ENCODE results near the gene CLDN1.
"Not testable (repeated sequence)": the region's sequence is repeated elsewhere in the genome, so short reads cannot be mapped to it uniquely, and the experiment has no call there.

Gene CLDN1

DNA sequence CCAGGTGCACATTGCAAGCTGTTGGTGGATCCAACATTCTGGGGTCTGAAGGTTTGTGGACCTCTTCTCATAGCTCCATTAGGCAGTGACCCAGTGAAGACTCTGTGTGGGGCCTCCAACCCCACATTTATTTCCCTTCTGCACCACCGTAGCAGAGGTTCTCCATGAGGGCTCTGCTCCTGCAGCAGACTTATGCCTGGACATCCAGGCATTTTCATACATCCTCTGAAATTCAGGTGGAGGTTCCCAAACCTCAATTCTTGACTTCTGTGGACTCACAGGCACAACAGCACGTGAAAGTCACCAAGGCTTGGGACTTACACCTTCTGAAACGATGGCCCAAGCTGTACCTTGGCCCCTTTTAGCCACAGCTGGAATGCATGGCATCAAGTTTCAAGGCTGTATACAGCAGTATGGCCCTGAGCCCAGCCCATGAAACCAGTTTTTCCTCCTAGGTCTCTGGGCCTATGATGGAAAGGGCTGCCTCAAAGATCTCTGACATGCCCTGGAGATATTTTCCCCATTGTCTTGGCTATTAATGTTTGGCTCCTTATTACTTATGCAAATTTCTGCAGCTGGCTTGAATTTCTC is 30.2 kb downstream of the CLDN1 start:
- no peak for DNase-seq

- DNase-seq, result no peak
These were observed 32.3 kb downstream of the CLDN1 start for GRCh38 chr3:190289989-190290388.

- no peak for DNase-seq
These were observed 33.4 kb downstream of the CLDN1 start for GRCh38 chr3:190288836-190289235.

DNA sequence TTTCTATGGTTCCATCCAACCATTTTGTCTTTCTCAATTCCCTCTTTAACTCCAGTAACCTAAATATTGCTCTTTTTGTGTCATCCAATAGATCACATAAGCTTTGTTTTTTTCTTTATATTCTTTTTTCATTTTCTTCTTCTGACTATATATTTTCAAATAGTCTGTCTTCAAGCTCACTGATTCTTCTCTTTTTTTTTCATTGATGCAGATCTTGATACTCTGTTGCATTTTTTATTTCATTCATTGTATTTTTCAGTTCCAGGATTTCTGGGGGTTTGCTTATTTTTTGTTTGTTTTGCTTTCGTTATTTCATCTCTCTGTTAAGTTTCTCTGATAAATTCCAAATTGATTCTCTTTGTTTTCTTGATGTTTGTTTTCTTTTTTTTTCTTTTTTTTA is 36.2 kb downstream of the CLDN1 start:
- DNase-seq, result no peak

DNA sequence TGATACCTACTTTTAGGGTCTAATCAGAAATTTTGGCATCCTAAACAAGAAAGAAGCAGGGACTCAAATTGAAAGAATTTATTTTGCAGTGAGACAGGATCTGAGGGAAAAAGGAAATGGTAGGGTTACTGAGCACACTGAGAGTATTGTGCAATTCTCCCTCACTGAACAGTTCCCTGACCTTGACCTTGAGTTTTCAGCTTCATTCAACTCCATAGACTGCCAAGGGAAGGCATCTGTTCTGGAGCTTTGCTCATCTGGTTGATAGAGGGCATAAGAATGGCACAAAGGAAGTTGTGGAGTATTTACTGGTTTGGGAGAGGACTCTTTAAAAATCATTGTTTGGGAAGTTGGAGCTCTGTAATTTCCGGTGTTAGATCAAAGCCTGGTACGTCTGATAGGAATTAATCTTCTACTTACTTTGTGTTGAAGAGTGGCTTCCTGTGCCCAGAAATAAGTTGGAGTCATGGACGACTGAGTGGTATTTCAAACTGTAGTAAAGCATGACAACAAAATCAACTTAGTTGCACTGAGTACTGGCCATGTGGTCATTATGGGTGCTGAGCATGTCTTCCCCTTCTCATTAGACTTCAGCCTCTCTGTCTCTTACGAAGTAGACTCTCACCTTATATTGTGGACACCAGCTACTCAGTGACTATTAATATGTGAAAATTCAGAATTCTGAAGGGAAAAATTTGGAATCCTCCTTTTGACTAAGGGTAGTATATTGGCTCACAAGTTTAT is 40.8 kb downstream of the CLDN1 start:
- no peak for DNase-seq

GRCh38 chr3:190279690-190280089 is 42.6 kb downstream of the CLDN1 start:
- DNase-seq, result no peak

DNA sequence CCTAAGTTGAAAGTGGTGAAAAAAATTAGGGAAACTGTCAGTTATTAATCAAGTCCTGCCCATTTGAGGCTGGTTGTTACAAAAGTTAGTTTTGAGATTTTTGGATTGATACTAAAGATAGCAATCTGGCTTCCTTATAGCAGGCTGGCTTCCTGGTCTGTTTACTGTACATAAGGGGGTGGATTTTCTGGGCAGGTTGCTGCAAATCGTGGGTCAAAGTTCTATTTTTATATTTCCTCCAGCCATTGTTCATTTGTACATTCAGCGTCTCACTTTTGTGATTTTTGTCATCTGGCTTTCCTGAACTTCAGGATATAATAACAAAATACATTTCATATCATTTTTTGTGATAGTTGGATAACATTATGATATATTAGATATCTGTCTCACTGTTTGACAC is 49.5 kb downstream of the CLDN1 start:
- DNase-seq, result no peak

DNA sequence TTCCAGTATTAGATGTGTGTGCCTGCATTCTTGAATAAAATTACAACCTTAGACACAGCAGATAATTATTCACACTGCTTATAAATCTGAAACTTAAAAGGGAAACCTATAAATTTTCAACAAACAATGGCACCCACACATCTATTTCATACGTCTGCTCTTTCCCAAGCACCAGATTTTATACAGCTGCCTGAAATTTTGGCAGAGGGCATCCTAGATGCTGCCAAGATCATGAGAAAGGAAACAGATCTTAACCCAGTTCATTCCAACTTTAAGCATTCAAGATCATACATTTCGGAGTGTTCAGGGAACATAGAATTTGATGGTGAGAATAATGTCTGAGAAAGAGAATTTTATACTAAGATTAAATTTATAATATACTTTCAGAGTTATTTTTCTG is 53.1 kb downstream of the CLDN1 start:
- DNase-seq, result no peak

DNA sequence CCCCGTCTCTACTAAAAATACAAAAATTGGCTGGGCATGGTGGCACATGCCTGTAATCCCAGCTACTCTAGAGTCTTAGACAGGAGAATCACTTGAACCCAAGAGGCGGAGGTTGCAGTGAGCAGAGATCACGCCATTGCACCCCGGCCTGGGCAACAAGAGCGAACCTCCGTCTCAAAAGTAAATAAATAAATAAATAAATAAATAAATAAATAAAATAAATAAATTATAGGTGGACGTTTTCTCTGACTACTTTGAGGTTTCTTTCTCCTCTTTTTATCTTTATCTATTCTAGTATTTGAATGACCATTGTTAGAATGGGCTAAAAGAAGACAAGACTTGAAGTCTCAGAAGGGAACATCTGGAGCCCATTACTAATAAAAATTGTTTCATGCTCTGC is 54.8 kb downstream of the CLDN1 start:
- not testable (repeated sequence) for DNase-seq

- DNase-seq, result no peak
These were observed 55.3 kb downstream of the CLDN1 start for GRCh38 chr3:190266913-190267290.

GRCh38 chr3:190266265-190266912 is 55.9 kb downstream of the CLDN1 start:
- no peak for DNase-seq

DNA sequence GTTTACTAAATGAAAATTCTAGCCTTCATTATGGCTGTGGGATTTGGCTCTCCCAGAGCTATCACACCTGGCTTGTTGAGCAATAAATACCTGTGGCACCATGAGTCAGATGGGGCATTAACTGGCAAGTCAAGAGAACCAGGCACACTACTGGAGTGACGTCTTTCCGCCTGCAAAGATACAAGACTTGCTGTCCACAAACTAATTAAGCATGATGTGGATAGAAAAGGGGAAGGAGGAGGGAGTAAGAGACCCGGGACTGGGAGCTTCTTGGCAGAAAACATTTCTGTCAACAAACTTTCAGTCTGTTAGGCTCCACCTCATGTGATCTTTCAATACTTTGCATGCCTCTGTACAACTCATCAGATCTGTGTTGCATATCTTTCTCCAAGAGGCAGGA is 56.5 kb downstream of the CLDN1 start:
- DNase-seq, result no peak

DNA sequence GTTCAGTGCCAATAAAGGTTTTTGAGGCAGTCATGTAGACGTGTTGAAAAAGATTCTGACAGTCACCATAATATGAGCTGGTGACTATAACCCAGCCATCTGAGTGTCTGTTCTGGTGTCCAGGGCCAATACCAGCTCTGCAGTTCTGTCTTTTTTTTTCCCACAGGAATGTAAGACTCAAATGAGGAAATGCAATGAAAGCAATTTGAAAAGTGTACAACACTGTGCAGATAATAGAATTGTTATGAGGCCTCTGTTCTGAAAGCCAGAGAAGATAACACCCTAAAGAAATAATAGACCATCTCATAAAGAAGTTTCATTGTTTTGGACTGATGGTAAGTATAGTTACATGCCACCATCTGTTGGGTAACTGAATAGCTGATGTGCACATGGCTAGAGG is 57.1 kb downstream of the CLDN1 start:
- DNase-seq, result no peak

GRCh38 chr3:190261740-190262139 is 60.5 kb downstream of the CLDN1 start:
- DNase-seq, result no peak

- DNase-seq, result no peak
These were observed 61.2 kb downstream of the CLDN1 start for GRCh38 chr3:190261015-190261414.

GRCh38 chr3:190260301-190260700 is 61.9 kb downstream of the CLDN1 start:
- DNase-seq, result no peak

DNA sequence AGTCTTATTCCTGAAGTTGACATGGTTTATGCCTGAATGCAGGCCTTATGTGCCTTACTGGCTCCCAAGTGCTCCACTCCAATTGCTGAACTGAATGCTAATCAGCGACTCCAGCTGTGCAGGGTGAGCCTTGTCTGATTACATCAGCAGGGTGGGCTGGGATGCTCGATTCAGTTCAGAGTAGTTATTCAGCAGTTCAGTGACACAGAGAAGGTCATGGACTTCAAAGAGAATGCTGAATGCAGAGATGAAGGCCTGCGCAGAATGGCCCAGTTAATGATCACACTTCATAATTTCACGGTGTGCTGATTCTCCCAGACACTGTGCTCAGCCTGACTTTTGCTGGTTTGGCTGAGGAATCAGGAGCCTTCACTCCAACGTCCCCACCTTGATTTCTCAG is 63.6 kb downstream of the CLDN1 start:
- DNase-seq, result no peak

Measured in bone marrow (tissue), 2 donors.